IPS DF 19.7 (cell line): ENCODE results near the gene HEPH.
A peak's percentile ranks its signal among the peaks of the same experiment; 100 is the strongest.
"Not testable (repeated sequence)": the region's sequence is repeated elsewhere in the genome, so short reads cannot be mapped to it uniquely, and the experiment has no call there.

Source experiments
- DNase-seq: peaks from one replicate; pipeline ENCODE4 v3.0.0-alpha.2; 2013; ENCODE audit warnings: low read depth, low spot score

Gene HEPH

GRCh38 chrX:66163849-66164411 is at the start of gene HEPH:
Gene HEPH (plus strand): TSS chrX:66164247. CDS start chrX:66170571, 6,324 bp downstream.
- DNase-seq, result peak; percentile 17

- not testable (repeated sequence) for DNase-seq
Observed at GRCh38 chrX:66118722-66119121, 45.3 kb upstream of the HEPH start.

- DNase-seq, result not testable (repeated sequence)
Observed at GRCh38 chrX:66121354-66121753, 42.7 kb upstream of the HEPH start.

- DNase-seq, result no peak
Observed at GRCh38 chrX:66126662-66127061, 37.4 kb upstream of the HEPH start.

GRCh38 chrX:66130469-66130868 is 33.6 kb upstream of the HEPH start:
- DNase-seq, result no peak

GRCh38 chrX:66135284-66135683 is 28.8 kb upstream of the HEPH start:
- not testable (repeated sequence) for DNase-seq

GRCh38 chrX:66142351-66142750 is 21.7 kb upstream of the HEPH start:
- DNase-seq, result no peak

GRCh38 chrX:66144258-66144657 is 19.8 kb upstream of the HEPH start:
- DNase-seq, result no peak

GRCh38 chrX:66149519-66149918 is 14.5 kb upstream of the HEPH start:
- no peak for DNase-seq

GRCh38 chrX:66150163-66150562 is 13.9 kb upstream of the HEPH start:
- DNase-seq, result no peak

GRCh38 chrX:66162331-66162822 is 1.7 kb upstream of the HEPH start:
- DNase-seq, result no peak

- DNase-seq, result no peak
Observed at GRCh38 chrX:66163447-66163846, 600 bp upstream of the HEPH start.

GRCh38 chrX:66164470-66164869 is 423 bp downstream of the HEPH start:
- DNase-seq, result no peak

GRCh38 chrX:66164931-66165330 is 884 bp downstream of the HEPH start:
- DNase-seq, result no peak

- DNase-seq, result no peak
Observed at GRCh38 chrX:66166671-66167070, 2.6 kb downstream of the HEPH start.

GRCh38 chrX:66167431-66167830 is 3.4 kb downstream of the HEPH start:
- no peak for DNase-seq

- no peak for DNase-seq
Observed at GRCh38 chrX:66176134-66176533, 12.1 kb downstream of the HEPH start.

- DNase-seq, result no peak
Observed at GRCh38 chrX:66191563-66191962, 27.5 kb downstream of the HEPH start.

- no peak for DNase-seq
Observed at GRCh38 chrX:66193821-66194220, 29.8 kb downstream of the HEPH start.

GRCh38 chrX:66200050-66200664 is 36.1 kb downstream of the HEPH start:
- DNase-seq, result no peak

- no peak for DNase-seq
Observed at GRCh38 chrX:66200855-66201795, 37.1 kb downstream of the HEPH start.

GRCh38 chrX:66203114-66203513 is 39.1 kb downstream of the HEPH start:
- no peak for DNase-seq
